GM19328 (cell line): ENCODE measurements around the gene AGTRAP.

Source experiments
- ATAC-seq: cut with Tn5 transposase; IDR thresholded peaks from one replicate; pipeline ENCODE4 v1.9.1; 2021; ENCODE audit warnings: mild to moderate bottlenecking, moderate library complexity; ENCODE audit not compliant: unreplicated experiment

AGTRAP gene

DNA sequence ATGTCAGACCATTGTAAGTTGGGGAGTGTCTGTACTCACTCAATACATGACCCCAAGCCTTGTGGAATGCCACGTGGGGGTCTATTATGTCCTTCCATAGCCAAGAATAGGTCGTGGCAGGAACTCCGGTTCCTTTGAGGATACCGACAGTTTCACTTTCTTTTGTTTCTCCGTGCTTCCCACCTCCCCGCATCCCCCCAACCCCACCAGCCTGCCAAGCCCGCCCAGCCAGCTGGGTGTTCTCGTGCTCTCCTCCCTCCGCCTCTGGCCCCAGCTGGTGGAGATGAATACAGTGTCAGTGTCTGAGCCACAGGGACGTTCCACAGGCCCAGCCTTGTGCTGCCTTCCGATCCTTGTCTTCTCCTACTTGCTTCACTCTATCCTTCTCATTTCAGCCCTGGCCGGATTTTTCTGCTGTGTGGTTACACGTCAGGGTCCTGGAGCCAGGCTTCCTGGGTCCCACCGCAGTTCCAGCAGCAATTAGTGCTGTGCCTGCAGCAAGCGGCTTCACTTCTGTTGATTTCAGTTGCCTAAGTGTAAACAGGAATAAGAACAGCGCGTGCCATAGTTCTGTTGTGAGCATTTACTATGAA lies 4.1 kb upstream of the AGTRAP start:
- ATAC-seq = no peak

DNA sequence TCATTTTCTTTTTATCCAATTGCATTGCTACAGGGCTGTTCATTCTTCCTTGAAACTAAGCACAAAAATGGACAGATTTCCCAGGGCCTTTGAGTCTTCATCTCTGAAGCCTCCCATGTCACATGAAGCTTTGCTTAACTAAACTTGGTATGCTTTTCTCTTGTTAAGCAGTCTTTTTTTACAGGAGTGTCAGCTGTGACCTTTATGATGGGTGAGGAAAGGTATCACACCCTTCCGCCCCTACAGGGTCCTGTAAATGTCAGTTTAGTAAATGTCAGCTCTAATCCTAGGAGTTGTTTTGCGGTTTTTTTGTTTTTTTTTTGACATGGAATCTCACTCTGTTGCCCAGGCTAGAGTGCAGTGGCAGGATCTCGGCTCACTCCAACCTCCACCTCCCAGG lies 2.6 kb upstream of the AGTRAP start:
- no peak for ATAC-seq

DNA sequence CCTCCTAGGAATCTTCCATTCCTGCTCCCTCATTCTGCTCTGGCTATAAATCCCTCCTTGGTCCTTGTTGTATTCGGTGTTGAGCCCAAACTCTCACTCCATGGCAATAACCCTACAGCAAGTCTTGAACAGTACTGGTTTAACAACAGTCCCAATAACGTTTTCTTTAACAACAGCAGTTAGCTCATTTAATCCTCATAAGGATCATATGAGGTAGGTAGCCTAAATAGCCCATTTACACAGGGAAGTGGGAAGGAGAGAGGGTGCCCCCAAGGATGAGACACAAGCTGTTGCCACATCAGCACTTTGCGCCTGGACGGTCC lies 444 bp upstream of the AGTRAP start:
- ATAC-seq = no peak

DNA sequence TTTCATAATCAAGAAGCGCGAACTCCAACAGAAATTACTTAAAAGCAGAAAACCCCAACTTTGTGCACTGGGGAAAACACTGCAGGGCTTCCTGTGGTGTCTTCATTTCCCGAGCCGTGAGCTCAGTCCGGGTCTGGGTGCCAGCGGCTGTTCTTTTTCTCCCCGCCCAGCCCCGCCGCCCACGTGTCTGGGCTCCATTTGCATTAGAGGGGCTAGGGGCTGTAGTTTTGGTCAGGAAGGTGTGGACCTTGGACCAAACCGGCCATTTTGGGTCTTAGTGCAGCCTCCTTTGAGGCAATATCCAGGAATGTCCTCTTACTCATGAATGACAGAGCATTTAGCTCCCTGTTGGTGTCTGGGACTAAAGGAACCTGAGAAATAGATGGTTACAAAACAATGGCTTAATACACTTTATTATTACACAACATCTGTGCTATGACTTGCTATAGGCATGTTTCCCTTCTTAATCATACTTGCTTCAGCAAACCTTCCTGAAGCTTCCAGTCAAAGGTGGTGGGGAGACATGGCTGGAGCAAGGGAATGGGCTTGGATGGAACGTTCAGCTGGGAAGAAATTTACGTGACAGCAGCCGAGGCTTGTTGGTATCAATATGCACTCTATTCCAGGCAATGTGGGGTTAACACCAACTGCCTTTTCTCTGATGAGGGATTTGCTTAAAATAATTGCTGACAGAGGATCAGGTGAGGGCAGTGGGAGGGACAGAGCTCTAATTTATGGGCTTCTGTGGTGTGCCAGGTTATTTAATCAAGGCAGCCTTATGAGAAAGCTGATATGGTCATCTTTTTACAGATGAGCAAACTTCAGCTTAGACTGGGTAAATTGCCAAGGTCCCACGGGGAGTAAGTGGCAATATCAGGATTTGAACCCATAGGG lies 1.1 kb downstream of the AGTRAP start:
- ATAC-seq = no peak

DNA sequence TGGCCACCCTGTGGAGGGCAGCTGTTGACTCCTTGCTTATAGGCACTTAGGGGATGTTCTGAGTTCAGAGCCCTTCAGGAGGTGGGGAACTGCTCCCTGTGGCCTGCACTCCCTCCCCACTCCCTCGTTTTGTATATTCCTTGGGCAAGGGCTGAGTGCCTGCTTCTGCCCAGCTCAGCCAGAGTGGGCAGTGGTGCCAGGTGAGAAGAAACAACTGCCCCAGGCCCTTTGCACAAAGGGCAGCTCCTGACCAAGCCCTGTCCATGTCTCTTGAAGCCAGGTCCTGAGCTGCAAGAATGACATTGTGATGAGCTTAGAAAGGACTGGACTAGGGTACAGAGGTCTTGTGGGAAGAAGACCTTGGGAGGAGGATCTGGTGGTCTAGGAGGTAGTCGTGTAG lies 2.2 kb downstream of the AGTRAP start:
- no peak for ATAC-seq

DNA sequence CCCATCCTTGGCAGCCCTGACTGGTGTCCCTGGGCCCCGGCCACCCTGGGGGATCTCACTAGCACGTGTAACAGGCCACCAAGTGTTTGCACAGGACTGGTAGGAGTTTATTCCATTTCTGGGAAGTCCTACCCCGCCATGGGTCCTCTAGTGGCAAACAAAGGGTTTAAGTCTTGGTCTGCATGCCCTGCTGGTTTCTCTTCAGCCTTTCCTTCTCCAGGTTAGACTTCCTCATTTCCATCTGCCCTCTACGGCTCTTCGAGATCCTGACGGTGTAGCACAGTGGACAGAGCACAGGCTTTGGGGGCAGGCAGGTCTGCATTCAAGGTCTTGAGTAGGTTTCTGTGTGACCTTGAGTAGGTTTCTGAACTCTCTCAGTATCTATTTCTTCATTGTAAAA lies 2.8 kb downstream of the AGTRAP start:
- no peak for ATAC-seq

DNA sequence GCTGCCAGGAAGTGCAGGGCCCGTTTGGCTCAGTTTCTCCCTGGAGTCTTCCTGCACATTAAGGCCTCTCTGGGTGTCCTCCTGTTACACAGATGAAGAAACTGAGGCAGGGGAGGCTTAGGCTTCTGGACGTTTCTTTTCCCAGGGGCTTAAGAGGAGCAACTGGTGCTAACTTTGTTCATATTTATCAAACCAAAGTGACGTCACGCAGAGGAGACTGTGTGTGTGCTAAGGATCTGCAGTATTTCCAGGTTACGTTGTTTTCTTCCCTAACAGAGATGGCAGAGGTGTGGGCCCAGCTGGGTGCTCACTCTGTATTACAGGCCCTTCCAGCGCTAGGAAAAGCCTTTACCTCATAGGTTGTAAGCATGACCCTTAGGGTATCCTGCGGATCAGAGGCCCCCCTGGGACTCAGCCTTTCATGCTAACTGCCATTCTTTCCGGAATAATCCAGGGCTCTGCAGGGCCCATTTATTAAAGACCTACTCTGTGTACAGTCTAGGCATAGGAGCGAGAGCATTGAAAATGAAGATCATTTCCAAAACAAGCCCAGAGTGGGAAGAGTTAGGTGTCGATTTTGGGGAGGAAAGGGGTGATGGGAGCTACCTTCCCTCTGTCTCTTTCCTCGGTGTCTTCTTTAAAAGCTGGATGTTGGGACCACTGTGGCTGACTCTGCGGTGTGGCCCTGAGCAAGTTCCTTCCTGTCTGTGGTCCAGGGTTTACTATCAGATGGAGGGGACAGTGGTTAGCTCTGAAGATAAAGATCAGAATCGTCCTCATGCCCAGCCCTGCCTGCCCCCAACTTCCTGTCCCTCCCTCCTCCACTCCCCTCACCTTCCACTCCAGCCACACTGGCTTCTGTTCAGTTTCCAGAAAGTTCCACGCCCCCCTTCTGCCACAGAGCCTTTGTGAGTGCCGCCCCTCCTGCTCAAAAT lies 4.6 kb downstream of the AGTRAP start:
- ATAC-seq = no peak

DNA sequence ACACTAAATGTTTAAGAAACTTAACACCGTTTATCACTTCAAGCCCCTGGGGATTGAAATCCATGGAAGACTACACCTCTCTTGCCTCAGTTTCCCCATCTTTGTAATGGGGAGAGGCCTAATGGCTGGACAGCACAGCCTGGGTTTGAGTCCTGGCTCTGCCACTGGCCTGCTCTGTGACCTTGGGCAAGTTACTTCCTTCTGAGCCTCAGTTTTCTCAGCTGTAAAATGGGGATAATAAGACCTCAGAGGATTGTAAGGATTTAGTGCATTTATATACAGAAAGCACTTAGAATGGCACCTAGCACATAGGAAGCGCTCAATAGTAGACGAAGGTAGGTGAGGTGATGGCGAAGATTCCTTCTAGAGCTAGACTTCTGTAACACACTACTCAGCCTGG lies 5.5 kb downstream of the AGTRAP start:
- no peak for ATAC-seq

DNA sequence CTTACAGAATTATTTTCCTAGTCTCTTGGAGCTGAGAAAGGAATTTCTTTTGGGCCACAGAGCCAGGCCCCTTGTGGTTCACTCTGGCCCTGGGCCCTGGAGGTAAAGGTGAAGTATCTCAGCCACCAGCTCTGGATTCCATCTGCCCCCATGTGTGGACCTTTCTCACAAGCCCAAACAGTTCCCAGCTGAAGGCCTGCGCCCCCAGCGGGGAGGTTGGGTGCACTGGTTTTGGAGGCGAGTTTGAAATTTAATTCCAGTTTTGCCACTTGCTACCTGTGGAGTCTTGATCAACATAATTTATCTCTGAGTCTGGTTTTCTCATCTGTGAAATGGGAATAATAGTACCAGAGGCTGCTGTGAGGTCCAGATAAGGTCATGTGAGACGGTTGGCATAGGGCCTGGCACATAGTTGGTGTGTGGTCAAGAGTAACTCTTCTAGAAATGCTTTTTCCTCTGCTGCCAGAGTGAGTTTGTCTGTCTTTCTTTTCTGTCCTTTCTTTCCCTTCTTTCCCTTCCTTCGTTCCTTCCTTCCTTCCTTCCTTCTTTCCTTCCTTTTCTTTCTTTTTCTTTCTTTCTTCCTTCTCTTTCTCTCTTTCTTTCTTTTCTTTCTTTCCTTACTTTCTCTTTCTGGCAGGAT lies 6.1 kb downstream of the AGTRAP start:
- no peak for ATAC-seq

DNA sequence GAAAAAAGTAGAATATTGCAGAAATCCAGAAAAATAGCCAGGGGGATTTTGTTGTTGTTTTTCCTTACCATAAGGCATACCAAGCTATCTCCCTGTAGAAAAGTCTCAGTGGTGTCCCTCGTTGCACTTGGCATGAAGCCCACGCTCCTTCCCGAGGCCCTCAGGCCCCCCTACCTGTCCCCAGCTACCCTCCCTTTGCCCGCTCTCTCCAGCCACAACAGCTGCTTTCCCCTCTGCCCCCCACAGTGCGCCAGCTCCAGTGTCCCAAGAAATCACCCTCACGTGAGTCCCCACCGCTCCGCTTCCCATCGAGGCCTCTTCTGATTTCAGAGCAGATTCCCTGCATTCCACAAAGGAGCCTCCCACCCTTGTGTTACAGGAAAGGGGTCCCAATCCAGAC lies 8.4 kb downstream of the AGTRAP start:
- no peak for ATAC-seq

DNA sequence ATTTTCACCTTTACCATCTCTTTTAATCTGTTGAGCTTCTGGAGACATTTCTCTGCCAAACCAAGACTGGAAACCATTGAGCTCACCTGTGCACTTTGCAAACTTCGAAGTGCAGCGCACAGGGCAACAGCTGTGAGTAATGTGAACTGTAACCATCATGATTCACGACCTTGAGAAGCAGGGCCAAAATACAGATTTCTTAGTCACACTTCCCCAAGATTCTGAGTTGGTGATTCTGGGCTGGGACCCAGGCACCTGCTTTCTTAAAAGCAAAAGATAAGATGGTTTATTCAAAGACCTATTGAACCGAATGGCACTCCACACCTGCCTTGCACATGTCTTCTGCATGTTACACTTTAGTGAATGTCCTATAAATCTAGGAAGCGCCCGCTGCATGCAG lies 10.2 kb downstream of the AGTRAP start:
- no peak for ATAC-seq

DNA sequence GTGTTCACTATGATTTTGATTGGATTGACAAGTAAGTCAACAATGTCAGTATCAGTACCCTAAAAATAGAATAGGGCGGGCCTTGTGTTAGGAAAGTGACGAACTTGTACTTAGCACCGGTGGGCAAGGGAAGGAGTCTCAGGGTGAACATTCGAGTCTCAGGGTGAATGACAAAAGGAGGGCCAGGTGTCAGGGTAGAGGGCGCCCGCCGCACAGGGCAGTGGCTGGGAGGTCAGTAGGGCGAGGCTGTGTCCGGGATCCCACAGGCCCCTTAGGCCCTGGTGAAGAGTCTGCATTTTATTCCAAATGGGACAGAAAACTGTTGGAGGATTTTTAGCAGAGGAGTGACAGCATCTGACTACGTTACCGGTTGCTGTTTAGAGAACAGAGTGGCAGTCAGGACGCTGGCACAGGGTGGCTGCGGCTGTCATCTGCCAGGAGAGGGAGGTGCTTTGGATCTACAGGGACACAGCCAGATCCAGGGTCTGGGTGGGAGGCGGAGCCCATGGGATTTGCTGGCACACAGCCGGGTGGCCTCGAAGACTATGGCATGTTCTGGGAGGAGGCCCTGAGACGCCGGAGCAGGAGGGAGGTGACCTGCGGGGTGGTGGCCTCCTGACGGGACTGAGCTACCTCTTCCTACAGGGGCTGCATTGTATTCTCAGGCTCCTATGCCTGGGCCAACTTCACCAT lies 11.0 kb downstream of the AGTRAP start:
- ATAC-seq = no peak

DNA sequence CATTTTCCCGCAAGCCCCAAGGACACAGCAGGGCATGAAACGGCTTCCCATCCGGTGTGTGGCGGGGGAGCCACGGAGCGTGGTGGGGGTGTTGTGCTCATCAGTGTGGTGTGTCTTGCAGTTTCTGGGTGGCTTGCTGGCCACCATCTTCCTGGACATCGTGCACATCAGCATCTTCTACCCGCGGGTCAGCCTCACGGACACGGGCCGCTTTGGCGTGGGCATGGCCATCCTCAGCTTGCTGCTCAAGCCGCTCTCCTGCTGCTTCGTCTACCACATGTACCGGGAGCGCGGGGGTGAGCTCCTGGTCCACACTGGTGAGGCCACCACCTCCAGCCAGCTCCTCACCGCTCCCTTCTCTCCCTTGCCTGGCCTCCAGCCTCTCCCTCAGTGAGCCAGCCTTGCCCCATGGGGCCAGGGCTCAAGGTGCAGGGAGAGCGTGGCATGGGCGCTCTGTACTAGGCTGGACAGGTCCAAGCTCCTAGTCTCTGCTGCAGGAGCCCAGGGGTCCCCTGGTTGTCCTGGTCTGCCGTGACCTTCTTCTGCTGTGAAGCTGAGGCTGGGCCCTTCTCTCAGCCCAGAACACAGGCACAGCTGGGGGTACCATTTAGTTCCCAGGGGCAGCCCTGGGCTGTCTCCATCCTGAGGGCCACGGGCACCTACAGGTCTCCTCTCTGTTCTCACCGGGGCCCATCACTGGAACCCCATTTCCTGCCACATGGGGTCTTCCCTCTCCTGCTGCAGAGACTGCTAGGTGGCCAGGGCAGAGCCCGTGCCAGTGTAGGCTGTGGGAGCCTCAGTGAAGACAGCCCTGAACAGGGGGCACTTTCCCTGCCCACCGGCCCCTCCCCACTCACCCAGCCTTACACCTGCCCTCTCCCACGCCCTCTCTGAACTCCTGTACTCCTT lies 12.6 kb downstream of the AGTRAP start:
- no peak for ATAC-seq

DNA sequence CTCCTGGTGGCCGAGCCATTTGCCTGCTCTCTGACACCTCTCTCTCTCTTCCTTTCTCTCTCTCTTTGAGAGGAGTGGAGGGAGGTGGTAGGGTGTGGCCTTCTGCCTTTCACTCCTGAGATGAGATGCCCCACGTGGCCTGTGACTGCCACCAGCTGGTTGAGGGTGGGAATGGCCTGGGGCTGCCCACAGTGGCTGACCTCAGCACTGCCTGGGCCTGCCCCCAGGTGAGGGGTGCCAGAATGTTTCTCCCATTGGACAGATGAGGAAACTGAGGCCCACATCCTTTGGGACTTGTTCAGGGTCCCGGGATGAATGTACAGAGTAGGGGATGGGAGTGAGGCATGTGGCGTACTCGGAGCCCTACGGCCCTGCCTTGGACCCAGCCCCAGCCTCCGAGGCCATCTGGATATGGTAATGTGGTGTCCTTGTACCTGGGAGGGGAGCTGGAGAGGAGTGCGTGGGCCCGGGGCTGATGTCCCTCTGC lies 13.3 kb downstream of the AGTRAP start:
- no peak for ATAC-seq

DNA sequence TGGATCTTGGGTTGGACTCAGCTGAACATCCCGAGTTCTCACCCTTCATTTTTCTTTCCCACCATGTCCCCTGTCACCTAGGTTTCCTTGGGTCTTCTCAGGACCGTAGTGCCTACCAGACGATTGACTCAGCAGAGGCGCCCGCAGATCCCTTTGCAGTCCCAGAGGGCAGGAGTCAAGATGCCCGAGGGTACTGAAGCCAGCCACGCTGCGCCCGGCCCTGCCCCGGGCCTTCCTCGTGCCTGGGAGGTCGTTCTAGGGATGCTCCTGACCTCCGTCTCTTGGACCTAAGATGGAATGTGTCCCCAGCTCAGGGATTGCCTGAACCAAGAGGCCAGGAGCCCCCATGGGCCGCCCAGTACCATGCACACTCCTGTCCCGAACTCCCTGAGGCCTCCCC lies 14.1 kb downstream of the AGTRAP start:
- ATAC-seq = no peak

DNA sequence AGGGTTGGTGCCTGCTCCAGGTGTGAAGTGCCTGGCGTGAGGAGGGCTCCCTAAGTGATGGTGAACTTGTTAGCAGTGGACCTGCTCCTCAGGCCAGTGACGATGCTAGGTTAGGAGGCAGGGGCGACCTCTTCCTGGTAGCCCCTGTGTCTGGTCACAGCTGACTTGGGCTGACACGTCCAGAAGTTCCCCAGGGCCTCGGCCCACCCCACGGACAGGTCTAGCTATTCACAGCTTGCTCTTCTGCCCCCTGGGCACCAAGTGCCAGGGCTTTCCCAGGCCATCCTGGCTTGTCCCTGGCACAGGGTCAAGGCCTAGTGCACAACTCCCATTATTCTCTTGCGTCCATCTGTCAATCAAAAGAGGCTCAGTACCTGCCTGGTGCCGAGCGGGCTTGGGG lies 15.2 kb downstream of the AGTRAP start:
- no peak for ATAC-seq

DNA sequence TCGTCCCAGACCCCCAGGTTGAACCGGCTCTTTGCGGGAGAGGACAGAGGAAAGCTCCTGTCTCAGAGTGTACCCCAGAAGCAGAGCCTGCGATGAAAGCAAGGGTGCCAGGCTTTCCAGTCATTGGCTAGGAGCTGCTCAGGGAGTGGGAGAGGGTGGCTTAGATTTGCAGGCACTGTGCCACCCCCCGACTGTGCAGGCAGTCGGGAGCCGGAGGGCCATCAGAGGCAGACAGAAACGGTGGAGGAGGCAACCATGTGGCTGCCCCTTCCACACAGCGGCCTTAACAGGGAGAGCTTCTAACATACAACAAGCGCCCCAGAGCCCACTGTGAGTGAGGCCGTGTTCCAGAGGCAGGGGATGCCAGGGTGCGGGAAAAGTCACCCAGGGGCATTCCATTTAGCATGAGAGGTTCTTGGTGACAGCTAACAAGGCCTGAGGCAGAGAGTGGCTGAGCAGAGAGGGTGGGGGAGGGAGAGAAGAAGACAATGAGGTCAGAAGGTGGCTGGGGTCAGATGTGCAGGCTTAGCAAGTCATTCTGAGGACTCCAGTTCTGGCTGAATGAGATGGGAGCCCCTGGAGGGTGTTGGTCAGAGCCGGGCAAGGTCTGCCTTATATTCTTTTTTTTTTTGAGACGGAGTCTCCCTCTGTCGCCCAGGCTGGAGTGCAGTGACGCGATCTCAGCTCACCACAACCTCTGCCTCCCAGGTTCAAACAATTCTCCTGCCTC lies 16.6 kb downstream of the AGTRAP start:
- ATAC-seq = no peak

DNA sequence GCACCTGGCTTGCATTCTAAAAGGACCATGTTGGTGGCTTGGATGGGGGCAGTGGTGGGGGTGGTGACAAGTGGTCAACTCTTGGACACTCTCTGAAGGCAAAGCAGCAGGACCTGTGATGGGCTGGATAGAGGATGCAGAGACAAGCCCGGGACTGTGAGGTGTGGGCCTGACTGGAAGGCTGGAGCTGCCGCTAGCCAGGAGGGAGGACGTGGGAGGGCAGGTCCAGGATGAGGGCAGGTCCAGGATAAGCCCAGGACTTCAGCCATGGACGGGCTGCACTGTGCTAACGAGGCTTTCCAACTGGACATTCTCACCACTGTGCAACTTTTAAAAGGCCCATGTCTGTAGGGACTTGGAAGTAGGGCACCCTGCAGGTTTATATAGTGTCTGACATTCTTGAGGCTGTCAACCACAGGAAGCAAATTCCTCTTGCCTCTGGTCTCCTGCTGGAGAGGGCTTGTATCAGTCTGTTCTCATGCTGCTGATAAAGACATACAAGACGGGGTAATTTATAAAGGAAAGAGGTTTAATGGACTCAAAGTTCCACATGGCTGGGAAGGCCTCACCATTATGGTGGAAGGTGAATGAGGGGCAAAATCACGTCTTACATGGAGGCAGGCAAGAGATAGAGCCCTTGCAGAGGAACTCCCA lies 17.7 kb downstream of the AGTRAP start:
- no peak for ATAC-seq
